ENCODE results near the gene SMG9.

- no peak for TF ChIP-seq CTCF (IDR thresholded peaks at IDR 0.05; ENCODE audit: low read depth, low read length, poor library complexity, severe bottlenecking)
- TF ChIP-seq EZH2phosphoT487 (IDR thresholded peaks at IDR 0.05; ENCODE audit: borderline replicate concordance, low read length), result no peak
Observed at GRCh38 chr19:43749898-43750297, 4.9 kb downstream of the SMG9 start.
